Pons (tissue), 1 donor: ENCODE measurements around the gene TMEM222.

Experiments
- DNase-seq: peaks from one replicate; pipeline ENCODE4 v3.0.0-alpha.2; 2016; ENCODE audit warnings: low spot score

Gene TMEM222

GRCh38 chr1:27359822-27360158, 37.8 kb downstream of the TMEM222 start:
- DNase-seq, result no peak

GRCh38 chr1:27360159-27361043, 38.4 kb downstream of the TMEM222 start:
- DNase-seq, result no peak

GRCh38 chr1:27361044-27361402, 39.1 kb downstream of the TMEM222 start:
- no peak for DNase-seq

GRCh38 chr1:27361553-27361952, 39.6 kb downstream of the TMEM222 start:
- DNase-seq, result no peak

- no peak for DNase-seq
Observed at GRCh38 chr1:27363766-27364695, 42.1 kb downstream of the TMEM222 start.

- no peak for DNase-seq
Observed at GRCh38 chr1:27364696-27365371, 42.9 kb downstream of the TMEM222 start.

GRCh38 chr1:27365372-27366112, 43.6 kb downstream of the TMEM222 start:
- DNase-seq, result peak; percentile 76

GRCh38 chr1:27366113-27366410, 44.1 kb downstream of the TMEM222 start:
- DNase-seq, result peak; percentile 22

- peak; percentile 24 for DNase-seq
Observed at GRCh38 chr1:27366411-27367159, 44.6 kb downstream of the TMEM222 start, which contains the start of gene MAP3K6. TSS of gene MAP3K6 (minus strand) at chr1:27366961. CDS start at chr1:27366597, 364 bp downstream.

GRCh38 chr1:27367160-27367650, 45.2 kb downstream of the TMEM222 start:
- DNase-seq, result no peak

GRCh38 chr1:27368869-27369582, 47.1 kb downstream of the TMEM222 start:
- no peak for DNase-seq

GRCh38 chr1:27372022-27372807, 50.3 kb downstream of the TMEM222 start:
- no peak for DNase-seq

- DNase-seq, result no peak
Observed at GRCh38 chr1:27372808-27373690, 51.1 kb downstream of the TMEM222 start.

- DNase-seq, result no peak
Observed at GRCh38 chr1:27374362-27375086, 52.6 kb downstream of the TMEM222 start, which contains the start of gene FCN3. TSS of gene FCN3 (minus strand) at chr1:27374824. CDS start at chr1:27374818, 6 bp downstream.

GRCh38 chr1:27377760-27378495, 56.0 kb downstream of the TMEM222 start:
- DNase-seq, result no peak

- no peak for DNase-seq
Observed at GRCh38 chr1:27379564-27380122, 57.7 kb downstream of the TMEM222 start.
